ENCODE data around the gene NACC2. TPM values are rescaled to one million over a fixed set of nuclear protein-coding genes. Genes with fewer than 3 reads are reported as not detected.

NACC2 gene
- polyA plus RNA-seq, 3 donors: 8.1 to 32.4 (median 8.7) TPM

- peaks cover 23 to 34% (median 27%) of the 10 kb centered on the region in 3 donors for H3K27me3 Mint-ChIP-seq (ENCODE audit: low read depth in 3 of 3)
- intact Hi-C loops (cut with micrococcal nuclease): no loop called here
- Histone ChIP-seq H3K27me3 (ENCODE audit: control insufficient read depth in 2 of 2, insufficient read depth in 2 of 2, low read length in 2 of 2) (peaks cover 0 to 20% of the 10 kb centered on the region in 2 donors), H3K9me3 (replicated peaks in 1 of 2; ENCODE audit: control insufficient read depth in 1 of 2, insufficient read depth in 1 of 2, low read length in 2 of 2) (no peaks in the 10 kb centered on the region), H2AFZ (ENCODE audit: insufficient read depth, low read depth, low read length, poor library complexity, severe bottlenecking) (peak overlapping the region; percentile 77), H3K4me3 (replicated peaks in 1 of 3; ENCODE audit: low read depth in 2 of 3, low read length in 3 of 3) (peak overlapping the region; percentile 17 to 71 (median 29)), H3K36me3 (replicated peaks in 1 of 2; ENCODE audit: control insufficient read depth in 1 of 2, insufficient read depth in 2 of 2, low read length in 2 of 2) (peaks cover 10 to 17% of the 10 kb centered on the region in 2 donors), H3K4me2 (replicated peaks; ENCODE audit: extremely low read depth, low read length, poor library complexity, severe bottlenecking) (peak overlapping the region; percentile 86), H3K79me2 (ENCODE audit: insufficient read depth, low read length) (peaks cover 4% of the 10 kb centered on the region), H3K4me1 (ENCODE audit: control insufficient read depth in 1 of 2, insufficient read depth in 2 of 2, low read length in 2 of 2) (peaks cover 47 to 65% of the 10 kb centered on the region in 2 donors), H3K27ac (ENCODE audit: low read depth in 1 of 2, low read length in 2 of 2) (peak overlapping the region in 1 of 2 donors; percentile 52), H4K20me1 (ENCODE audit: insufficient read depth, low read length) (peaks cover 21% of the 10 kb centered on the region), H3K9ac (ENCODE audit: insufficient read depth, low read length, poor library complexity, severe bottlenecking) (peak overlapping the region; percentile 32)
- DNase-seq: peak in 1 of 3 donors; percentile 33
- peak overlapping the region; percentile 68 to 85 for H3K4me3 Mint-ChIP-seq
- TF ChIP-seq CTCF (IDR thresholded peaks at IDR 0.05): no peak
- H3K27ac Mint-ChIP-seq: peak overlapping the region in 6 of 7 donors; percentile 12 to 78 (median 69)
- H3K4me1 Mint-ChIP-seq: peaks cover 66% of the 10 kb centered on the region
- H3K36me3 Mint-ChIP-seq: peaks cover 22 to 23% of the 10 kb centered on the region in 2 donors
- WGBS (ENCODE audit: insufficient coverage): 3% methylated on average over 37 of the region's 42 CpGs
- peaks cover 0 to 7% (median 0%) of the 10 kb centered on the region in 7 donors for H3K9me3 Mint-ChIP-seq
Observed at GRCh38 chr9:136110082-136111061, 15.3 kb upstream of the NACC2 start.

- peak overlapping the region; percentile 77 for H2AFZ ChIP-seq (ENCODE audit: insufficient read depth, low read depth, low read length, poor library complexity, severe bottlenecking)
- no peaks in the 10 kb centered on the region for H3K9me3 ChIP-seq (replicated peaks in 1 of 2; ENCODE audit: control insufficient read depth in 1 of 2, insufficient read depth in 1 of 2, low read length in 2 of 2)
- peak overlapping the region in 1 of 2 donors; percentile 52 for H3K27ac ChIP-seq (ENCODE audit: low read depth in 1 of 2, low read length in 2 of 2)
- H3K27me3 ChIP-seq (ENCODE audit: control insufficient read depth in 2 of 2, insufficient read depth in 2 of 2, low read length in 2 of 2): peaks cover 0 to 23% of the 10 kb centered on the region in 2 donors
- peak overlapping the region; percentile 17 to 71 (median 29) for H3K4me3 ChIP-seq (replicated peaks in 1 of 3; ENCODE audit: low read depth in 2 of 3, low read length in 3 of 3)
- DNase-seq: peak; percentile 89 to 93 (median 93)
- peak overlapping the region; percentile 86 for H3K4me2 ChIP-seq (replicated peaks; ENCODE audit: extremely low read depth, low read length, poor library complexity, severe bottlenecking)
- Mint-ChIP-seq H3K27me3 (ENCODE audit: low read depth in 3 of 3) (peaks cover 26 to 43% (median 36%) of the 10 kb centered on the region in 3 donors), H3K4me3 (peak overlapping the region; percentile 68 to 85), H3K36me3 (peaks cover 14 to 15% of the 10 kb centered on the region in 2 donors), H3K4me1 (peaks cover 73% of the 10 kb centered on the region), H3K9me3 (peaks cover 0 to 7% (median 0%) of the 10 kb centered on the region in 7 donors), H3K27ac (peak overlapping the region in 4 of 7 donors; percentile 12 to 78 (median 68))
- no peak for TF ChIP-seq CTCF (IDR thresholded peaks at IDR 0.05)
- H3K36me3 ChIP-seq (replicated peaks in 1 of 2; ENCODE audit: control insufficient read depth in 1 of 2, insufficient read depth in 2 of 2, low read length in 2 of 2): peaks cover 5 to 9% of the 10 kb centered on the region in 2 donors
- H3K4me1 ChIP-seq (ENCODE audit: control insufficient read depth in 1 of 2, insufficient read depth in 2 of 2, low read length in 2 of 2): peaks cover 53 to 73% of the 10 kb centered on the region in 2 donors
- intact Hi-C loops (cut with micrococcal nuclease): loop anchor here in 1 of 2 donors (2.0 to 5.0 kb wide), 2 partner anchors 15 to 62 kb away; partner anchors contain the start of gene NACC2
- H3K9ac ChIP-seq (ENCODE audit: insufficient read depth, low read length, poor library complexity, severe bottlenecking): peak overlapping the region; percentile 32
- H4K20me1 ChIP-seq (ENCODE audit: insufficient read depth, low read length): peaks cover 19% of the 10 kb centered on the region
- 1% methylated on average over 43 of the region's 48 CpGs for WGBS (ENCODE audit: insufficient coverage)
- H3K79me2 ChIP-seq (ENCODE audit: insufficient read depth, low read length): no peaks in the 10 kb centered on the region
Observed at GRCh38 chr9:136109351-136110081, 14.4 kb upstream of the NACC2 start.

Measured in CD14-positive monocyte (primary cell).